ENCODE measurements around the gene BAG5. TPM values are rescaled to one million over a fixed set of nuclear protein-coding genes. Genes with fewer than 3 reads are reported as not detected.

BAG5 gene
- total RNA-seq, 1 experiment from 2014 or later = 76.5 TPM

DNA sequence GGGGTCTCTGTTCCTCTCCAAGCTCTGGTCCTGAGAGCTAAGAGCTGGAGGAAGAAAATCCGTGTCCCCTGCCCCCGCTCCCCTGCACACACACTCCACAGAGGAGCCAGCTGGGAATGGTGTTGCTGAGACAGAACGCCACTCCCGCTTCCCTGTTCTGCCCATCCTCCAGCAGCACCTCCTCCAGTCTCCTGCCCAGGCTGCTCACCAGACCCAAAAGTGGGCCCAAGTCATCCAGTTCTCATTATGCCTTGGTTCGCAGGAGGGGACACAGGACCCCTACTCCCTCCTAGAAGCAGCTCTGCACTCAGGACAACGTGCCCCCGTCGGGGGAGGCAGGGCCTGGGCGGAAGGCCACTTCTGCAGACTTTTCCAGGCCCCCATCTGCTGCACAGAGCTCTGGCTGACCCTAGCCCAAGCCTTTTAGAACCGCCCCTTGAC lies 34.3 kb downstream of the BAG5 start:
- ChIA-PET POLR2A (ENCODE audit: unreplicated experiment) (interaction anchor here (0.6 to 1.0 kb wide), 5 partner anchors 13 to 69 kb away, joined by 3 to 6 read pairs (median 3); no protein-coding TSS in a partner anchor), CTCF (interaction anchor here (0.8 to 1.9 kb wide), 2 partner anchors 10 to 11 kb away, joined by 3 to 10 read pairs; no protein-coding TSS in a partner anchor)
- Histone ChIP-seq H3K79me2 (ENCODE audit: low read depth) (peaks cover 44% of the 10 kb centered on the region), H3K4me1 (replicated peaks; ENCODE audit: insufficient read depth) (peaks cover 23% of the 10 kb centered on the region), H3K27me3 (ENCODE audit: insufficient read depth, low read depth) (no peaks in the 10 kb centered on the region), H2AFZ (peak overlapping the region; percentile 87), H3K36me3 (ENCODE audit: low read depth) (0 out of 2 replicates have a peak, but pooled peaks cover 12% of the 10 kb centered on the region), H3K4me3 (peak overlapping the region; percentile 79), H3K9me2 (ENCODE audit: insufficient read depth) (no peaks in the 10 kb centered on the region), H3K27ac (no peak overlapping the region), H3K4me2 (peak overlapping the region; percentile 97), H3K9me3 (ENCODE audit: insufficient read depth, low read depth) (no peaks in the 10 kb centered on the region), H4K20me1 (ENCODE audit: insufficient read depth) (peaks cover 32% of the 10 kb centered on the region), H3F3A (ENCODE audit: insufficient read depth, low read depth) (peaks cover 44% of the 10 kb centered on the region)
- DNase-seq = peak in 1 of 2 experiments; percentile 40
- BruUV-seq (replicated peaks) = no TSS peak
- TF ChIP-seq, protein P1, sequence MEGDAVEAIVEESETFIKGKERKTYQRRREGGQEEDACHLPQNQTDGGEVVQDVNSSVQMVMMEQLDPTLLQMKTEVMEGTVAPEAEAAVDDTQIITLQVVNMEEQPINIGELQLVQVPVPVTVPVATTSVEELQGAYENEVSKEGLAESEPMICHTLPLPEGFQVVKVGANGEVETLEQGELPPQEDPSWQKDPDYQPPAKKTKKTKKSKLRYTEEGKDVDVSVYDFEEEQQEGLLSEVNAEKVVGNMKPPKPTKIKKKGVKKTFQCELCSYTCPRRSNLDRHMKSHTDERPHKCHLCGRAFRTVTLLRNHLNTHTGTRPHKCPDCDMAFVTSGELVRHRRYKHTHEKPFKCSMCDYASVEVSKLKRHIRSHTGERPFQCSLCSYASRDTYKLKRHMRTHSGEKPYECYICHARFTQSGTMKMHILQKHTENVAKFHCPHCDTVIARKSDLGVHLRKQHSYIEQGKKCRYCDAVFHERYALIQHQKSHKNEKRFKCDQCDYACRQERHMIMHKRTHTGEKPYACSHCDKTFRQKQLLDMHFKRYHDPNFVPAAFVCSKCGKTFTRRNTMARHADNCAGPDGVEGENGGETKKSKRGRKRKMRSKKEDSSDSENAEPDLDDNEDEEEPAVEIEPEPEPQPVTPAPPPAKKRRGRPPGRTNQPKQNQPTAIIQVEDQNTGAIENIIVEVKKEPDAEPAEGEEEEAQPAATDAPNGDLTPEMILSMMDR (conservative IDR thresholded peaks at IDR 0.05) = no peak
- TF ChIP-seq EZH2 (IDR thresholded peaks at IDR 0.05; ENCODE audit: low read depth) = no peak
- intact Hi-C loops (cut with micrococcal nuclease; ENCODE audit: unreplicated experiment) = no loop called here

DNA sequence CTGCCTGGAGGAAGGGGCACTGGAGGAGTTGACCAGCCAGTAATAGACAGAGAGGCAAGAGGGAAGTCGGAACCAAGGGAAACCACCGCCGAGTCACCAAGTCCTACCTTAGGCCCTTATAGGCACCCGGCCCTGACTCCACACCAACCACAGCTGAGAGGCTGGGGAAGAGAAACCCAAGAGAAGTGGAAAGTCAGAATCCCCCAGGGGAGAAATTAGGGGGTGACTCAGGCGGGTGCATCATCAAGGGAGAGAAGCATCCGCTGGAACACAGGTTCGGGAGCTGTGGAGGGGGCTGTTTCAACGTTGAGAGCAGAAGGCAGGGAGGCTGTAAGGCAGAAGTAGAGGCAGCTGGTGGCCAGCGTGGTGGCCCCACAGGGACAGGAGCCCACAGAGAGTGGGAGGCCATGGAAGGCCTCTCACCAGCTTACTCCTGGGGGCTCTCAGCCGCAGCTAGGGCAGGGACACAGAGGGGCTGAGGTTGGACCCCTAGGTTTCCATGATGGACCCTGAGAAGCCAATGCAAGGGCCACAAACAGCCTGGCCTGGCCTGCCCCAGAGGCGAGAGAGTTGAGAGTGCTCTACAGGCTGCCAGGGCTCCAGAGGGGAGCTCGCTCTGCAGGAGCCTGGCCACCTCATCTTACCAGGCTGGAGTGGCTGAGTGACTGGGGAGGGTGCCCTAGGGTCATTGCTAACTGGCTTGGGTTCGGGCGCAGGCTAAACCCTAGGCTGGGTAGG lies 34.9 kb downstream of the BAG5 start:
- Histone ChIP-seq H2AFZ (no peak overlapping the region), H3K4me3 (peak overlapping the region; percentile 79; the same call in 1 of the 2 replicates), H4K20me1 (ENCODE audit: insufficient read depth) (peaks cover 27% of the 10 kb centered on the region), H3K4me2 (peak overlapping the region; percentile 97), H3K36me3 (ENCODE audit: low read depth) (0 out of 2 replicates have a peak, but pooled peaks cover 12% of the 10 kb centered on the region), H3F3A (ENCODE audit: insufficient read depth, low read depth) (peaks cover 45% of the 10 kb centered on the region), H3K79me2 (ENCODE audit: low read depth) (peaks cover 44% of the 10 kb centered on the region), H3K4me1 (replicated peaks; ENCODE audit: insufficient read depth) (peaks cover 23% of the 10 kb centered on the region), H3K9me2 (ENCODE audit: insufficient read depth) (no peaks in the 10 kb centered on the region), H3K27me3 (ENCODE audit: insufficient read depth, low read depth) (no peaks in the 10 kb centered on the region), H3K27ac (no peak overlapping the region), H3K9me3 (ENCODE audit: insufficient read depth, low read depth) (no peaks in the 10 kb centered on the region)
- TF ChIP-seq, protein P1 (conservative IDR thresholded peaks at IDR 0.05) = no peak
- no peak for TF ChIP-seq EZH2 (IDR thresholded peaks at IDR 0.05; ENCODE audit: low read depth)
- ChIA-PET CTCF (interaction anchor here (0.8 to 1.9 kb wide), 2 partner anchors 9 to 11 kb away, joined by 3 to 10 read pairs; no protein-coding TSS in a partner anchor), POLR2A (ENCODE audit: unreplicated experiment) (interaction anchor here (0.6 kb wide), 3 partner anchors 14 to 34 kb away, joined by 3 read pairs; no protein-coding TSS in a partner anchor)
- DNase-seq = no peak
- intact Hi-C loops (cut with micrococcal nuclease; ENCODE audit: unreplicated experiment) = no loop called here
- no TSS peak for BruUV-seq (replicated peaks)

DNA sequence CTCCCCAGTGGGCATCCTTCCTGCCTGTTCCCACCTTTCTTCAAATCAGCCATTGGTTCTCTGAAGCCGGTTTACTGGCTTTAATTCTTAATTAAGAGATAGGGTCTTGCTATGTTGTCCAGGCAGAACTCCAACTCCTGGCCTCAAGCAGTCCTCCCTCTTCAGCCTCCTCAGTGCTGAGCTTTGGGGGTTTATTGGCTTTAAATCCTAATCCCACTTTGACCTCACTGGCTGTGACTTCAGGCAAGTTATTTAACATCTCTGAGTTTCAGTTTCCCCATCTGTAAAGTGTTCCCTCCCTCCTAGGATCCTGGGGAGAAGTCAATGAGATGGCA lies 35.6 kb downstream of the BAG5 start:
- intact Hi-C loops (cut with micrococcal nuclease; ENCODE audit: unreplicated experiment) = no loop called here
- H3K27ac ChIP-seq = no peak overlapping the region
- H3K36me3 ChIP-seq (ENCODE audit: low read depth) = 0 out of 2 replicates have a peak, but pooled peaks cover 12% of the 10 kb centered on the region
- H3K9me2 ChIP-seq (ENCODE audit: insufficient read depth) = no peaks in the 10 kb centered on the region
- peaks cover 27% of the 10 kb centered on the region for H3K4me1 ChIP-seq (replicated peaks; ENCODE audit: insufficient read depth)
- H3K79me2 ChIP-seq (ENCODE audit: low read depth) = peaks cover 41% of the 10 kb centered on the region
- peaks cover 45% of the 10 kb centered on the region for H3F3A ChIP-seq (ENCODE audit: insufficient read depth, low read depth)
- no peaks in the 10 kb centered on the region for H3K9me3 ChIP-seq (ENCODE audit: insufficient read depth, low read depth)
- BruUV-seq (replicated peaks) = no TSS peak
- no peak overlapping the region for H3K4me3 ChIP-seq
- ChIA-PET CTCF (no interaction called here), POLR2A (ENCODE audit: unreplicated experiment) (interaction anchor here (0.6 kb wide), 1 partner anchor 34 kb away, joined by 3 read pairs; no protein-coding TSS in a partner anchor)
- H4K20me1 ChIP-seq (ENCODE audit: insufficient read depth) = peaks cover 20% of the 10 kb centered on the region
- DNase-seq = no peak
- TF ChIP-seq EZH2 (IDR thresholded peaks at IDR 0.05; ENCODE audit: low read depth) = no peak
- TF ChIP-seq, protein P1 (conservative IDR thresholded peaks at IDR 0.05) = no peak
- H3K27me3 ChIP-seq (ENCODE audit: insufficient read depth, low read depth) = no peaks in the 10 kb centered on the region
- no peak overlapping the region for H2AFZ ChIP-seq
- H3K4me2 ChIP-seq = peak overlapping the region; percentile 97; the same call in 1 of the 2 replicates
